Measurements from ENCODE around the gene COL27A1. TPM values are rescaled to one million over a fixed set of nuclear protein-coding genes. Genes with fewer than 3 reads are reported as not detected.
"Not testable (repeated sequence)": the region's sequence is repeated elsewhere in the genome, so short reads cannot be mapped to it uniquely, and the experiment has no call there.

The COL27A1 gene
- total RNA-seq, 2 experiments from 2014 or later: 8.4 to 9.7 TPM

DNA sequence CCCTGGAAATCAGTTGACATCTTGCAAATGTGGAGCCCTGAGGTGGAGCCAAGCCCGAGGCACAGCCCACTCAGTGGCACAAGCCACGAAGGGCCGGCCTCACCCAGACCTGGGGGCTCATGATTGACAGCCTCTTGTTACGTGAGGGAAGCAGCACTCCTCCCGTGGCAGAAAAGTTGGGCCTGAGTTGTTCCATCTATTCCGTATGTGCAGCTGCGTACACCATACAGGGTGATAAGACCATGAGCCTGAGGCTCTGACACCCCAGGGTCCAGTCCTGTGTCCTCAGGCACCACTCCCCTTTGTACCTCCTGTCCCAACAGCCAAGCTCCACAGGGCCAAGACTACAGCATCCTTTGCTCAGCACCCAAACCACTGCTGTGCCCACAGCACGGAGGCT lies 172.4 kb downstream of the COL27A1 start:
- no peak for ATAC-seq

GRCh38 chr9:114328357-114328820 lies 173.1 kb downstream of the COL27A1 start:
- CTCF ChIA-PET; ATAC-seq; intact Hi-C loops (cut with micrococcal nuclease); POLR2A ChIA-PET; H3K27ac Mint-ChIP-seq; H3K4me3 Mint-ChIP-seq; H3K9me3 Mint-ChIP-seq; H3K36me3 Mint-ChIP-seq (ENCODE audit: low read depth); H3K27me3 Mint-ChIP-seq; DNase-seq: not testable (repeated sequence)
- peaks cover 17% of the 10 kb centered on the region for H3K4me1 Mint-ChIP-seq (ENCODE audit: low read depth)

More for the DNA sequence above, 172.4 kb downstream of the COL27A1 start:
- DNase-seq: no peak
- Mint-ChIP-seq H3K27ac (no peak overlapping the region), H3K36me3 (ENCODE audit: low read depth) (peaks cover 1% of the 10 kb centered on the region), H3K27me3 (no peaks in the 10 kb centered on the region), H3K4me1 (ENCODE audit: low read depth) (peaks cover 17% of the 10 kb centered on the region), H3K4me3 (no peak overlapping the region), H3K9me3 (no peaks in the 10 kb centered on the region)
- ChIA-PET POLR2A (no interaction called here), CTCF (no interaction called here)
- intact Hi-C loops (cut with micrococcal nuclease): no loop called here
- TF ChIP-seq, protein P1, sequence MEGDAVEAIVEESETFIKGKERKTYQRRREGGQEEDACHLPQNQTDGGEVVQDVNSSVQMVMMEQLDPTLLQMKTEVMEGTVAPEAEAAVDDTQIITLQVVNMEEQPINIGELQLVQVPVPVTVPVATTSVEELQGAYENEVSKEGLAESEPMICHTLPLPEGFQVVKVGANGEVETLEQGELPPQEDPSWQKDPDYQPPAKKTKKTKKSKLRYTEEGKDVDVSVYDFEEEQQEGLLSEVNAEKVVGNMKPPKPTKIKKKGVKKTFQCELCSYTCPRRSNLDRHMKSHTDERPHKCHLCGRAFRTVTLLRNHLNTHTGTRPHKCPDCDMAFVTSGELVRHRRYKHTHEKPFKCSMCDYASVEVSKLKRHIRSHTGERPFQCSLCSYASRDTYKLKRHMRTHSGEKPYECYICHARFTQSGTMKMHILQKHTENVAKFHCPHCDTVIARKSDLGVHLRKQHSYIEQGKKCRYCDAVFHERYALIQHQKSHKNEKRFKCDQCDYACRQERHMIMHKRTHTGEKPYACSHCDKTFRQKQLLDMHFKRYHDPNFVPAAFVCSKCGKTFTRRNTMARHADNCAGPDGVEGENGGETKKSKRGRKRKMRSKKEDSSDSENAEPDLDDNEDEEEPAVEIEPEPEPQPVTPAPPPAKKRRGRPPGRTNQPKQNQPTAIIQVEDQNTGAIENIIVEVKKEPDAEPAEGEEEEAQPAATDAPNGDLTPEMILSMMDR (IDR thresholded peaks at IDR 0.05): no peak

DNA sequence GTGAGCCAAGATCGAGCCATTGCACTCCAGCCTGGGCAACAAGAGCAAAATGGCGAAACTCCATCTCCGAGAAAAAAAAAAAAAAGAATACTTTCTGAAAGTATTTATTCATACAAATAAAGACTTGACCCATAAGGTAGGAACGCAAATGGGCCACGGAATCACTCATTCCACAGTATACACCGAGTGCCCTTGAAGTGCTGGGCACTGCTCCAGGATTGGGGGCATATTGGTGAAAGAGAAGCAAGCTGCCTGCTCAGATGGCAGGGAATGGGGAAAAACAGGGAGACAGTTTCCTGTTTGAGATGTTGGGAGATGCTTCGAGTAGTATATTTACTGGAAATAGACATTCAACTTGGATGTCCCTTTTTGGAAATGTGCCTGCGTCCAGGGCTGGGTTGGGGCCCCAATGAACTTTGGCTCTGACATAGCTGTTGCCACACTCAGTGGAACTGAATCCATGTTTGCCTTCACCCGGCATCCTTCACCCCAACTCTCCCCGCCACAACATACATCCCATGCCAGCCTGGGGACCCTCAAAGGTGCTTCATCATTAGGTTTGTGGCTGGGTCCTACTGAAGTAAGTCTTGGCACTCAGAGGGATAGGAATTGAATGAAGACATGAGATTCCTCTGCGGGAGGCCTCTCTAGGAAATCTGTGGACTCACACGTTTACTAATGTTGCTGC lies 173.7 kb downstream of the COL27A1 start:
- H3K4me1 Mint-ChIP-seq (ENCODE audit: low read depth): peaks cover 17% of the 10 kb centered on the region
- H3K9me3 Mint-ChIP-seq; DNase-seq; CTCF ChIA-PET; H3K4me3 Mint-ChIP-seq; H3K36me3 Mint-ChIP-seq (ENCODE audit: low read depth); intact Hi-C loops (cut with micrococcal nuclease); H3K27me3 Mint-ChIP-seq; ATAC-seq; H3K27ac Mint-ChIP-seq: not testable (repeated sequence)
- POLR2A ChIA-PET: interaction anchor here (0.7 kb wide), 1 partner anchor 35 kb away, joined by 3 read pairs; no protein-coding TSS in a partner anchor

- ATAC-seq; intact Hi-C loops (cut with micrococcal nuclease); H3K4me3 Mint-ChIP-seq; POLR2A ChIA-PET; H3K27ac Mint-ChIP-seq; H3K36me3 Mint-ChIP-seq (ENCODE audit: low read depth); DNase-seq; CTCF ChIA-PET; H3K9me3 Mint-ChIP-seq; H3K27me3 Mint-ChIP-seq: not testable (repeated sequence)
- H3K4me1 Mint-ChIP-seq (ENCODE audit: low read depth): peaks cover 17% of the 10 kb centered on the region
Observed at GRCh38 chr9:114329625-114330022, 174.3 kb downstream of the COL27A1 start, which contains the start of gene ORM2. ORM2 (plus strand) TSS chr9:114329869; CDS start chr9:114329905, 36 bp downstream.

GRCh38 chr9:114330636-114331035 lies 175.3 kb downstream of the COL27A1 start:
- peaks cover 19% of the 10 kb centered on the region for H3K4me1 Mint-ChIP-seq (ENCODE audit: low read depth)
- H3K27me3 Mint-ChIP-seq: no peaks in the 10 kb centered on the region
- H3K36me3 Mint-ChIP-seq (ENCODE audit: low read depth): peaks cover 14% of the 10 kb centered on the region
- H3K27ac Mint-ChIP-seq: no peak overlapping the region
- peaks cover 8% of the 10 kb centered on the region for H3K9me3 Mint-ChIP-seq
- ATAC-seq: no peak
- TF ChIP-seq, protein P1 (IDR thresholded peaks at IDR 0.05): no peak
- H3K4me3 Mint-ChIP-seq: no peak overlapping the region
- DNase-seq: no peak
- intact Hi-C loops (cut with micrococcal nuclease): no loop called here
- CTCF ChIA-PET: no interaction called here
- POLR2A ChIA-PET: no interaction called here

DNA sequence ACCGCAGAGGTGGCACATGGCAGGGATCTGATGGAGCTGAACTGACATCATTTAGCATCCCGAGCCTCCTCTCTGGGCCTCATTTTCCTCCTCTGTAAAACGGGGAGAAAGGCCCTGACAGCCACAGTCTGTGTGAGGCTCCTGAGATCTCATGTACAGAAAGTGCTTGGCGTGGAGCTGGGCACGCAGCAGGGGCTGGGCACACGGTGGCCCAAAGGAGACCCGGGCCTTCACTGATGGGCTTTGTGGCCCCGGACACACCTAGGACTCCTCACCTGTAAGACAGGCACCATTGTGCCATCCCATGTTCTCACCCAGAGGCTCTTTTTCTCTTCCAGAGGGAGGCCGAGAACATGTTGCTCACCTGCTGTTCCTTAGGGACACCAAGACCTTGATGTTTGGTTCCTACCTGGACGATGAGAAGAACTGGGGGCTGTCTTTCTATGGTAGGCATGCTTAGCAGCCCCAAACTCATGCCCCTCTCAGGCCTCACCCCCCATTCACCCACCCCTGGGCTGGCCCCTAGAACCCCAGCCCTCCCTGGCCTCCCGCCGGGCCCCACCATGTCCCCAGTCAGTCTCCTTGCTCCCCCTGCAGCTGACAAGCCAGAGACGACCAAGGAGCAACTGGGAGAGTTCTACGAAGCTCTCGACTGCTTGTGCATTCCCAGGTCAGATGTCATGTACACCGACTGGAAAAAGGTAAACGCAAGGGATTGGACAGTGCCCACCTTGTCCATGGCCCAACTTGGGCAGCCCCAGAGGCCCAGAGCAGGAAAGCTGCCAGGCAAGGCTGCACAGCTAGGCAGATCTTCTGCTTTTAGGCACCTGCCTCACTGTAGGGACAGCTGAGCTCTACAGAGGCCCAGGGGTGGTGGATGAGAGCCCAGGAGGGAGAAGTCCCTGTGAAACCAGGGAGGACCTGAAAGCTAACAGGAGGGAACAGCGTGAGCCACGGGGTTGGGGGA lies 176.2 kb downstream of the COL27A1 start:
- peaks cover 22% of the 10 kb centered on the region for H3K36me3 Mint-ChIP-seq (ENCODE audit: low read depth)
- not testable (repeated sequence) for H3K9me3 Mint-ChIP-seq
- peak; percentile 12 for ATAC-seq

GRCh38 chr9:114332474-114333040 lies 177.2 kb downstream of the COL27A1 start:
- Mint-ChIP-seq H3K4me1 (ENCODE audit: low read depth) (peaks cover 19% of the 10 kb centered on the region), H3K4me3 (peak overlapping the region; percentile 13), H3K36me3 (ENCODE audit: low read depth) (peaks cover 31% of the 10 kb centered on the region), H3K27ac (peak overlapping the region; percentile 66)
- CTCF ChIA-PET; intact Hi-C loops (cut with micrococcal nuclease); H3K27me3 Mint-ChIP-seq; DNase-seq; H3K9me3 Mint-ChIP-seq: not testable (repeated sequence)
- ATAC-seq: peak; percentile 20
- POLR2A ChIA-PET: interaction anchor here (0.8 kb wide), 1 partner anchor 12 kb away, joined by 3 read pairs; no protein-coding TSS in a partner anchor

More for the DNA sequence above, 176.2 kb downstream of the COL27A1 start:
- intact Hi-C loops (cut with micrococcal nuclease); CTCF ChIA-PET; DNase-seq; H3K27me3 Mint-ChIP-seq; POLR2A ChIA-PET; H3K4me3 Mint-ChIP-seq: not testable (repeated sequence)
- peaks cover 19% of the 10 kb centered on the region for H3K4me1 Mint-ChIP-seq (ENCODE audit: low read depth)
- H3K27ac Mint-ChIP-seq: peak overlapping the region; percentile 38

- H3K9me3 Mint-ChIP-seq; H3K4me3 Mint-ChIP-seq; ATAC-seq; CTCF ChIA-PET; H3K27me3 Mint-ChIP-seq; POLR2A ChIA-PET; H3K27ac Mint-ChIP-seq; intact Hi-C loops (cut with micrococcal nuclease); DNase-seq: not testable (repeated sequence)
- peaks cover 23% of the 10 kb centered on the region for H3K4me1 Mint-ChIP-seq (ENCODE audit: low read depth)
- peaks cover 39% of the 10 kb centered on the region for H3K36me3 Mint-ChIP-seq (ENCODE audit: low read depth)
Observed at GRCh38 chr9:114333718-114334117, 178.4 kb downstream of the COL27A1 start.
